NCI-H524 treated with DMSO at 0.1 percent for 48 hours (cell line): Measurements from ENCODE around the gene CACNA1D.

Source experiments
- DNase-seq: peaks from one replicate; lab custom pipeline; 2025; lab: John Stamatoyannopoulos, UW

Gene CACNA1D

GRCh38 chr3:53808496-53808895, 314.1 kb downstream of the CACNA1D start:
- DNase-seq, result no peak

GRCh38 chr3:53809267-53809666, 314.9 kb downstream of the CACNA1D start:
- no peak for DNase-seq

- DNase-seq, result no peak
These were observed 315.5 kb downstream of the CACNA1D start for GRCh38 chr3:53809764-53810400.

DNA sequence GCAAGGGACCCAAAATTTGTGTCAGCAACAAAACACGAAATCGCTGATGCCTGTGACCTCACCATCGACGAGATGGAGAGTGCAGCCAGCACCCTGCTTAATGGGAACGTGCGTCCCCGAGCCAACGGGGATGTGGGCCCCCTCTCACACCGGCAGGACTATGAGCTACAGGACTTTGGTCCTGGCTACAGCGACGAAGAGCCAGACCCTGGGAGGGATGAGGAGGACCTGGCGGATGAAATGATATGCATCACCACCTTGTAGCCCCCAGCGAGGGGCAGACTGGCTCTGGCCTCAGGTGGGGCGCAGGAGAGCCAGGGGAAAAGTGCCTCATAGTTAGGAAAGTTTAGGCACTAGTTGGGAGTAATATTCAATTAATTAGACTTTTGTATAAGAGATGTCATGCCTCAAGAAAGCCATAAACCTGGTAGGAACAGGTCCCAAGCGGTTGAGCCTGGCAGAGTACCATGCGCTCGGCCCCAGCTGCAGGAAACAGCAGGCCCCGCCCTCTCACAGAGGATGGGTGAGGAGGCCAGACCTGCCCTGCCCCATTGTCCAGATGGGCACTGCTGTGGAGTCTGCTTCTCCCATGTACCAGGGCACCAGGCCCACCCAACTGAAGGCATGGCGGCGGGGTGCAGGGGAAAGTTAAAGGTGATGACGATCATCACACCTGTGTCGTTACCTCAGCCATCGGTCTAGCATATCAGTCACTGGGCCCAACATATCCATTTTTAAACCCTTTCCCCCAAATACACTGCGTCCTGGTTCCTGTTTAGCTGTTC, 316.9 kb downstream of the CACNA1D start:
- DNase-seq, result no peak

DNA sequence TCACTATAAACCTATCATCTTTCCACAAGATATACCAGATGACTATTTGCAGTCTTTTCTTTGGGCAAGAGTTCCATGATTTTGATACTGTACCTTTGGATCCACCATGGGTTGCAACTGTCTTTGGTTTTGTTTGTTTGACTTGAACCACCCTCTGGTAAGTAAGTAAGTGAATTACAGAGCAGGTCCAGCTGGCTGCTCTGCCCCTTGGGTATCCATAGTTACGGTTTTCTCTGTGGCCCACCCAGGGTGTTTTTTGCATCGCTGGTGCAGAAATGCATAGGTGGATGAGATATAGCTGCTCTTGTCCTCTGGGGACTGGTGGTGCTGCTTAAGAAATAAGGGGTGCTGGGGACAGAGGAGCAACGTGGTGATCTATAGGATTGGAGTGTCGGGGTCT, 318.0 kb downstream of the CACNA1D start:
- DNase-seq, result no peak

GRCh38 chr3:53813229-53813628, 318.8 kb downstream of the CACNA1D start:
- DNase-seq, result no peak

DNA sequence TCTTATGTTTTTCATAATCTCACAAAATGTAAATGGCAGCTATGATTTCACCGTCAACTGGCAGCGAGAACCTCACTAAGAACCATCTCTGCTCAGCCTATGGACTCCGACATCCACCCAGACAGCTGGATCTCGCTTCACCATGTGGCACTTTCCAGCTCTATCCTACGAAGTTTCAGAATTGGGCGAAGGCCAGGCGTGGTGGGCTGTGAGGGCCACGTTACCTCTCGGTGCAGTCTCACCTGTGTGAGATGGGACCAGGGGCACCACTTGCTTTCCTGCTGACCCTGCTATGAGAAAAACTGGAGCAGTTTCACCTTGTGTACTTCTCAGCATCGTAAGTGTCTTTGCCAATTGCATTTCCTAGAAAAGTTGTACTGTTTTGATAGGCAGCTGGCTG, 319.5 kb downstream of the CACNA1D start:
- DNase-seq, result no peak

DNA sequence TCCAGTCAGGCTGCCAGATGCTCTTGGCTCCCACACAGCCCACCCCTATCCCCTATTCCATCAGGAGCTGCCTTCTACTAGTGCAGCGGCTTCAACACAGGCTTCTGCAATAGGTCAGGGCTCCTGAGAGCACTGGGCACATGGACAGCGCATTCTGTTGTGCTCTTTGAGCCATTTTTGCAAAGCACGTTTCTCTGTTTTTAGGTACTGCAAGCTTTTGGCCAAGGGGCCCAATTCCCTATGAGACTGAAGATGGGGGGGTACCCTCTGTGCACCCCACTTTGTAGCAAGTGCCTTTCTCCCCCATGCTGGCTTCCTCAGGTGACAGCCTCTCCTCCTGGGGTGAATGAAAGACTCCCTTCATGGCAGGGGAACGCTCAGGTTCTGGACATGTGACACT, 320.7 kb downstream of the CACNA1D start:
- DNase-seq, result no peak

DNA sequence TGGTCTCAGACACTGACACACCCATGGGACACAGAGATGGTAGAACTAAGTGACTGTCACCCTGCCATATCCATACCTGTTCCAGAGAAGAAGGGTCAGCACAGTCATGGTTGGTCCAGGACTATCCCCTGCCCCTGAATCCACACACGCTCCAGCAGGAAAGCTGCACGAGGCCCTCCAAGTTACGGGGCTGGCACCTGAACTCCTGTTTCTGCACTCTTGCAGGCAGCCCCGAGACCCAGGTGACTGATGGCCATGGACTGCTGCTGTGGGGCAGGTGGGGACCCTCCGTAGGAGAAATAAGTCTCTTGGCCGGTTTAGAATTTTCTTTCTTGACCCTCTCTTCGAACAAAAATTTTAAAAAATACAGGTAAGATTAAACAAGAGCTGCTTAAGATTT, 321.2 kb downstream of the CACNA1D start:
- no peak for DNase-seq

- DNase-seq, result no peak
These were observed 322.0 kb downstream of the CACNA1D start for GRCh38 chr3:53816425-53816824.

- no peak for DNase-seq
These were observed 322.8 kb downstream of the CACNA1D start for GRCh38 chr3:53817211-53817610.

GRCh38 chr3:53817809-53818208, 323.4 kb downstream of the CACNA1D start:
- DNase-seq, result no peak

DNA sequence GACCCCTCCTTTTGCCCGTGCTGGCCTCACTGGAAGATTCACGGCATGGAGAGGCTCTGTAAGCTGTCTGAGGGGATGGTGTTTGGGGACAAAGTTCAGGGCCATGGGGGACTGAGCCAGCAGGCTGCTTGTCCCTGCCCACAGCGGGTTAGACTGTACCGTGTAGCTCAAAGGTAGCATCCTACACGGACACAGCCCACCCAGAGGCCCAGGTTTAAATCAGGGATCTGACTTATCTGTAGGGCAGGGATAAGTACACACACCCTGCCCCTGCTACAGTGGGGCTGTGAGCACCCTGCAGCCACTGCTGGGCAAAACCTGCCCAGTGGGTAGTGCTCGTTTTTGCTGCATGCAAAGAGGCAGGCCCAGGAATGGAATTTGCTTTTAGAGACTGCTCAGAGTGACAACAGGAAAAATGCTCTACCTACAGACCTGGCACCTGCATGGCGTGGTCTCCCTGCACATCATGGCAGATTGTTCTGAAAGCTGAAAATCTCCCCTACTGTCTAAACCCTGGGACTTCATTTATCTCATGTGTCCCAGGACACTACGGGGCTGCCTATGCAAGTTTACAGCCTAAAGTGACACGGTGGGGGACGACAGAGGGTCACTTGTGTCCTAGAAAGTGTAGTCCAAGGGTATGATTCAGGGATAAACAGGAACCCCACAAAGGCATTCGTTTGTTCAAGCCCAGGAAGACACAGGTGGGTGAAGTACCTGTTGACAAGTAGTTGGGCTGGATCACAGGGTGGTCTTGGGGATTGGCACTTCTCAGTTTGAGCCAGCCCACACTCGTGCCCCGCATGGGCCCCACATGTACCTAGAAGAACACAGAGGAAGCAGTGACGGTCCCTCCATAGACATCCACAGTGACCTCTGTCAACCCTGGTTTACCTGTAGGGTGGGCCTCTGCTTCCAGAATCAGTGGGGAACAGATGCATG, 324.1 kb downstream of the CACNA1D start:
- no peak for DNase-seq

- DNase-seq, result no peak
These were observed 324.9 kb downstream of the CACNA1D start for GRCh38 chr3:53819163-53819868.

DNA sequence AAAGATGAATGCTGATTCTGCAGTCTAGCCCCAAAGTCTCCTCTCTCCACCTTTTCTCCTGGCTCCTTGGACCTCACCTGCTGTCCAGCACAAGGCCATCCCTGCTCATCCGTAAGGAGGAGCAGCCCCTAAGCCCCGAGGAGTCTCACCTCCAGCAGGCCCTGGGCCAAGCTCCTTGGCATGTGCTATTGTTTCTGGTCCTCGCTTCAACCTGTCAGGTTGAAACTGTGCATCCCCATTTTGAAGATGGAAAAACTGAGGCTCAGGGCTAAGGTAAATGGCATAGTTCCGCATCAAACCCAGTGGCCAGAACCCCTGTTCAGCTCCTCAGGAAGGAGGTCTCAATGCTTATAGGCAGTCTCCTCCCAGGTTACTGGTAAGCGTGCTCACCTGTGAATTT, 325.7 kb downstream of the CACNA1D start:
- no peak for DNase-seq

DNA sequence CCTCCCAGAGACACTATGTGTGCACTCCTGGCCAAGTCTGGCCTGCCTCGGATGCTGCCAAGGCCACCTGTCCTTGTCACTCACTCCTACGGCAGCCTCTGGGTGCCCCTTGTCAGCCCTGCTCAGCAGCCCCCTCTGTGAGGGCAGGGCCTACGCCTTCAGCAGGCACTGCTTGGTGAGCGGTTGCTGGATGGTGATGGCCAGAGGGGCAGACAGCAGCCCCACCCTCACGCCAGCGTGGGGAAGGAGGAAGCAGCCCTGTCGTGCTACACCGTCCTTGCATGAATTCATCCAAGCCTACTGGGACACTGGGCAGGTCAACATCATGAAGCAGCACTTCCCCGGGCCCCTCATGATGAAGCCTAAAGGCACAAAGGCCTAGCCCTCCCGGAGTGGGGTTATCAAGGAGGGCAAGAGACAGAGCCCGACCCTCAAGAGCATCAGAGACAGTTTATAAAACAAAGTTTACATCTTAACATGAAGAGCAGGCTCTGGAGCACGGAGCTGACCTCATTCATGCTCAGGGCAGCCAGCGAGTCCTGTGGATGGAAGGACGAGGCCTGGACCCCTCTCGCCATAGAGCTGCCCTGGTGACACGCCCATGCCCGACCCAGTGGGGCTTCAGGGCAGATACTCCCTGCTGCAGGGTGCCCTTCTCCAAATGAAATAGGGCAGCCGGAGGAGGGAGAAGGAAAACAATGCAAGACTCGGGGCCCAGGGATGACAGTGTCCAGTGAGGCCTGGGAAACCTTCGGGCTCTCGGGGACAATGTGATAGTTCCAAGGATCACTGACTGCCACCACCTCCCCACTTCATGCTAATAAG, 326.6 kb downstream of the CACNA1D start:
- DNase-seq, result no peak

DNA sequence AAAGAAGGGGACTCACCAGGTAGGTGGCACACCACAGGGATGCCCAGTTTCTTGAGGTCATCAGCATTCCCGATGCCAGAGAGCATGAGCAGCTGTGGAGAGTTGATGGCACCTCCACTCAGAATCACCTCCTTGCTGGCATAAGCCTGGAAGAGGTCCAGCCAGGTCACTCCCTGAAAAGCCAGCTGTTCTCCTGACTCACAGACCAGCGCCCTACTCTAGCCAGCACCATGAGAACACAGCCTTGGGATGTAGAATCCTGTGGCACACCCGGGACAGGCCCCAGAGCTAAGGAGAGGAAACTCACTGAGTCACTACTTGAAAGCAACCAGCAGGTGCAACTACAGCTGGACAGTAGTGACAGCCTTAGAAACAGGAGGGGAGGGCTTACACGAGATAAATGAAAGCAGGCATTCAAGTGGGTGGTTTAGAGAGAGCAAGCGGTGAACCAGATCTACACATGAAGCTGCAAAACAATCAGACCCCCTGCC, 327.3 kb downstream of the CACNA1D start:
- DNase-seq, result no peak

DNA sequence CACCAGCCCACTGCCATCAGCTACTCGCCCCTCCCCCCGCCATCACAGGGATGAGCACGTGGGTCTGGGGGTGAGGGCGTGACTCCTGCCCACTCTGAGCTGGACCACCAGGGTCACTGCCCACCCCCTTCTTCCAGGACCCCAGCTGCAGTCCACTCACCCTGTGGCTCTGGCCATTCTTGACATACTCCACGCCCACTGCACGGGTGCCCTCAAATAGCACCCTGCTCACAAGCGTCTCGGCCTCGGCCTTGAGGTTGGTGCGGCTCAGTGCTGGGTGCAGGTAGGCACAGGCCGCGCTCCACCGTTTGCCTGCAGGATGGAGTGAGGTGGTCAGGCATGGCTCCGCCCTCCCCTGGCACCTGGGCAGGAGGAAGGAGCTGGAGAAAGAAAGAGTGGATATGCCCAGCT, 327.9 kb downstream of the CACNA1D start:
- DNase-seq, result no peak

DNA sequence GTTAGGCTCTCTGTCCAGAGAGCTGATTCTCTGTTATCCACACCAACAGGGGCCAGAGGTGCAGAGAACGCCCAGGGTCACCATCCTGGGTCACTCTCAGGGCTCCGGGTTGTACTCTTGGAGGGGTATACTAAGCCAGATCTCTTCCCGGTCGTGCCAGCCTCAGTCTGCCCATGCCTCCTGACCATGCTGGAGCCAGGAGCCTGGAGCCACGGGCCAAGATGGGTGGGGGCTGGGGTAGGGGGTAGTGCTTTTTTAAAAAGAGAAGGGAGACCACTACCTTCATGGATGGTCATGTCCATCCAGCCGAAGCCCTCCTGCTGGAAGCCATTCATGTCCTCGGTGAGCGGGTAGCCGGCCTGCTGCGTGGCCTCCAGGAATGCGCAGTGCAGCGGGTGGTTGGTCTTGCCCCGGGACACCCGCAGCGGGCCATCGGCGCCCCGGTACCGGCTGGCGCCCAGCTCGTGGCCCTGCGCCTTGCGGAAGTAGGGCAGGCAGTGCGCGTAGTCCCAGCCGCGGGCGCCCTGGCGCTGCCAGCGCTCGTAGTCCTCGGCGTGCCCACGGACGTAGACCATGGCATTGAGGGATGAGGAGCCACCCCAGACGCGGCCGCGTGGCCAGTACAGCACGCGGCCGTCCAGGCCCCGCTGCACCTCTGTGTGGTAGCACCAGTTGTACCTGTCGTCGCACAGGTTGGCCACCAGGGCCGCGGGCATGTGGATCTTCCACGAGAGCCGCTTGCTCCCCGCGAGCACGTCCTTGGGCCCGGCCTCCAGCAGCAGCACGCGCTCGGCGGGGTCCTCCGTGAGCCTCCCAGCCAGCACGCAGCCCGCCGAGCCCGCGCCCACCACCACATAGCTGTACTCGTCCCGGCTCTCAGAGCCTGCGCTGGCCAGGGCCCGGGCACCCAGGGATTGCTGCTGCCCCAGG, 328.9 kb downstream of the CACNA1D start:
- no peak for DNase-seq
